HCT116 (cell line): ENCODE results near the gene COL5A2. TPM values are rescaled to one million over a fixed set of nuclear protein-coding genes. Genes with fewer than 3 reads are reported as not detected.

Experiments used
- ATAC-seq: fragments of 200-7000 bp; cut with Tn5 transposase; 2 replicates; pipeline ENCODE4 v1.9.1; 2020; ENCODE audit warnings: mild to moderate bottlenecking, moderate library complexity
- BruUV-seq: library from RNA; stranded (reverse); fragments of 400-500 nt; replicated peaks from 2 replicates; lab custom pipeline; 2021; lab: Mats Ljungman, UMichigan
- CTCF ChIA-PET: fragments of 300-600 bp; sonication (Branson Sonifier 250); formaldehyde crosslinking; loops from one replicate; lab custom pipeline; 2021; ENCODE audit warnings: antibody characterized with exemption; lab: Charles Lee
- POLR2A ChIA-PET: fragments of 300-600, 350-600 bp; sonication (Branson Sonifier 250); formaldehyde crosslinking; loops from one replicate; lab custom pipeline; 2021; ENCODE audit warnings: antibody characterized with exemption; lab: Charles Lee
- RAD21 ChIA-PET, 2 experiments: fragments of 300-600 bp; sonication (Branson Sonifier 250); formaldehyde crosslinking; loops; one replicate each; lab custom pipeline; 2023; ENCODE audit warnings: low total read pairs in 2 of 2; ENCODE audit not compliant: uncharacterized antibody in 2 of 2, unreplicated experiment in 2 of 2, low non-redundant PET in 1 of 2; lab: Charles Lee
- DNase-seq: peaks from one replicate; pipeline ENCODE4 v3.0.0-alpha.2; 2010; ENCODE audit warnings: low read depth, low spot score
- H2AFZ ChIP-seq: fragments of 200-600 bp; shearing (Covaris generic), sonication (generic); 2 replicates; pipeline ENCODE4 v1.6.1; 2017; ENCODE audit warnings: low read depth, mixed run types, mixed read lengths, antibody characterized with exemption, low read length; ENCODE audit not compliant: poor library complexity, severe bottlenecking
- H3K27ac ChIP-seq: 2 replicates; pipeline ENCODE4 v1.5.1; 2012; ENCODE audit warnings: low read depth, low read length
- H3K27me3 ChIP-seq: fragments of 200-600 bp; sonication (generic); 2 replicates; pipeline ENCODE4 v1.6.1; 2016; ENCODE audit warnings: mixed run types, low read length, mixed read lengths; ENCODE audit not compliant: insufficient read depth
- H3K36me3 ChIP-seq, 2 experiments: fragments of 200-500 bp in 1 of 2; fragments of 200-600 bp in 1 of 2; sonication (Bioruptor generic) in 1 of 2; sonication (generic) in 1 of 2; 2 replicates each; pipeline versions ENCODE4 v1.5.1 to v1.6.1; 2014 to 2016; ENCODE audit warnings: low read length in 2 of 2, inconsistent platforms in 1 of 2, mixed read lengths in 1 of 2, mixed run types in 1 of 2; ENCODE audit not compliant: insufficient read depth in 2 of 2, control insufficient read depth in 1 of 2
- H3K4me1 ChIP-seq, 2 experiments: fragments of 200-600 bp in 1 of 2; sonication (generic) in 1 of 2; 2 replicates each; pipeline versions ENCODE4 v1.5.1 to v1.6.1; 2012 to 2017; ENCODE audit warnings: low read length in 2 of 2, inconsistent platforms in 1 of 2, mild to moderate bottlenecking in 1 of 2, mixed read lengths in 1 of 2, mixed run types in 1 of 2, moderate library complexity in 1 of 2; ENCODE audit not compliant: insufficient read depth in 2 of 2, control insufficient read depth in 1 of 2
- H3K4me2 ChIP-seq: fragments of 200-600 bp; sonication (generic); 2 replicates; pipeline ENCODE4 v1.6.1; 2017; ENCODE audit warnings: mixed run types, low read length, mixed read lengths
- H3K4me3 ChIP-seq, 2 experiments: fragments of 200-600 bp in 1 of 2; sonication (generic) in 1 of 2; replicated peaks in 1 of 2; 2 replicates each; pipeline ENCODE4 v1.5.1; 2011 to 2016; ENCODE audit warnings: low read length in 2 of 2, control low read depth in 1 of 2, low read depth in 1 of 2, mild to moderate bottlenecking in 1 of 2, mixed read lengths in 1 of 2, mixed run types in 1 of 2
- H3K79me2 ChIP-seq: fragments of 200-600 bp; sonication (generic); 2 replicates; pipeline ENCODE4 v1.6.1; 2017; ENCODE audit warnings: mild to moderate bottlenecking, mixed run types, low read length, moderate library complexity, mixed read lengths; ENCODE audit not compliant: insufficient read depth
- H3K9ac ChIP-seq: fragments of 200-600 bp; sonication (generic); 2 replicates; pipeline ENCODE4 v1.6.1; 2016; ENCODE audit warnings: low read length, mixed read lengths
- H3K9me2 ChIP-seq: fragments of 200-600 bp; sonication (generic), shearing (Covaris generic); 2 replicates; pipeline ENCODE4 v1.6.1; 2017; ENCODE audit warnings: mixed run types, mild to moderate bottlenecking, moderate library complexity; ENCODE audit not compliant: insufficient read depth
- H3K9me3 ChIP-seq, 2 experiments: fragments of 200-500 bp in 1 of 2; fragments of 200-600 bp in 1 of 2; sonication (Bioruptor generic) in 1 of 2; sonication (generic) in 1 of 2; 2 replicates each; pipeline ENCODE4 v1.6.1; 2014 to 2017; ENCODE audit warnings: low read length in 2 of 2, mixed read lengths in 2 of 2, inconsistent platforms in 1 of 2, low read depth in 1 of 2, mild to moderate bottlenecking in 1 of 2, mixed run types in 1 of 2, moderate library complexity in 1 of 2; ENCODE audit not compliant: control insufficient read depth in 1 of 2, insufficient read depth in 1 of 2
- H4K20me1 ChIP-seq: fragments of 200-600 bp; sonication (generic), shearing (Covaris generic); 2 replicates; pipeline ENCODE4 v1.6.1; 2017; ENCODE audit warnings: mixed run types, mild to moderate bottlenecking, moderate library complexity; ENCODE audit not compliant: insufficient read depth
- CBX3 ChIP-seq: IDR thresholded peaks from 2 replicates; pipeline ENCODE4 v1.6.1; 2012; ENCODE audit warnings: low read depth
- CTCF ChIP-seq, 3 experiments: fragments of 200-600 bp in 1 of 3; sonication (generic) in 1 of 3; IDR thresholded peaks in 2 of 3; conservative IDR thresholded peaks in 1 of 3; 2 replicates each; pipeline ENCODE4 v1.5.1; 2012 to 2017; ENCODE audit warnings: low read depth in 2 of 3, low read length in 2 of 3, antibody characterized with exemption in 1 of 3, borderline replicate concordance in 1 of 3, control low read depth in 1 of 3, mild to moderate bottlenecking in 1 of 3, mixed read lengths in 1 of 3, mixed run types in 1 of 3, moderate library complexity in 1 of 3; ENCODE audit not compliant: insufficient read depth in 1 of 3
- EGR1 ChIP-seq: IDR thresholded peaks from 2 replicates; pipeline ENCODE4 v1.6.1; 2012; ENCODE audit warnings: low read depth
- ELF1 ChIP-seq: IDR thresholded peaks from 2 replicates; pipeline ENCODE4 v1.6.1; 2012; ENCODE audit warnings: low read depth, borderline replicate concordance
- EZH2phosphoT487 ChIP-seq: fragments of 200-600 bp; IDR thresholded peaks from 2 replicates; pipeline ENCODE4 v1.6.1; 2018; ENCODE audit warnings: antibody characterized with exemption, borderline replicate concordance
- JUND ChIP-seq: IDR thresholded peaks from 2 replicates; pipeline ENCODE4 v1.6.1; 2012
- POLR2A ChIP-seq: IDR thresholded peaks from 2 replicates; pipeline ENCODE4 v1.7.0; 2011; ENCODE audit warnings: borderline replicate concordance; ENCODE audit not compliant: insufficient read depth, insufficient read length; ENCODE audit errors: extremely low read depth
- REST ChIP-seq: IDR thresholded peaks from 2 replicates; pipeline ENCODE4 v1.6.1; 2012; ENCODE audit warnings: low read depth
- SP1 ChIP-seq: IDR thresholded peaks from 2 replicates; pipeline ENCODE4 v1.6.1; 2012; ENCODE audit warnings: low read depth
- SRF ChIP-seq: IDR thresholded peaks from 2 replicates; pipeline ENCODE4 v1.6.1; 2012; ENCODE audit warnings: low read depth
- ZBTB33 ChIP-seq: IDR thresholded peaks from 2 replicates; pipeline ENCODE4 v1.6.1; 2011; ENCODE audit warnings: mild to moderate bottlenecking, low read length, moderate library complexity; ENCODE audit not compliant: insufficient replicate concordance; ENCODE audit errors: extremely low read depth
- ZFX ChIP-seq: fragments of 450-650 bp; IDR thresholded peaks from 2 replicates; pipeline ENCODE4 v1.6.1; 2017
- intact Hi-C: fragments of 100-400 bp; cut with micrococcal nuclease; formaldehyde crosslinking; loops from 2 replicates; pipeline ENCODE4 v1.10.0; 2022
- total RNA-seq: library from RNA; stranded (reverse); gene quantifications from one replicate; pipeline ENCODE4 v1.2.1, GENCODE V29; 2021; ENCODE audit not compliant: unreplicated experiment

COL5A2 gene
- total RNA-seq, 1 experiment from 2014 or later, result 2.3 TPM

DNA sequence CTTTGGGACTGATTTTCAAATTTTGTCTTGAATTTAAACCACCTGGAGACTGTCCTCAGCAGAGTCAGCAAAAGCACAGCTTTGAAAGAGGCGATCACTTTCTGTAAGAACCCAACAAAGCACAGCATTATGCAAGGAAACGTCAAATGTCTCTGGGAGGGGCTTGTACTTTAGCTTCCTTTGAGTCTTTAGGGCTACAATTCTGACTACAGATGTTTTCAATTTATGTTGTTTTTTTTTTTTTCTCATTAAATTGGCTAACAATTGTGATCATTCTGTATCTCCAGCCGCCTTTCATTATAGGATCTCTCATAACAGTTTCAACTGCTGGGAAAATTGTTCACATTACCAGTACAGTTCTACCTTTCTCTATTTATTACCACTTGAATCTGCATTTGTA is 157.1 kb downstream of the COL5A2 start:
- intact Hi-C loops, result no loop called here
- Histone ChIP-seq H3K79me2 (no peaks in the 10 kb centered on the region), H3K9ac (no peak overlapping the region), H2AFZ (no peak overlapping the region), H4K20me1 (no peaks in the 10 kb centered on the region), H3K9me3 (no peaks in the 10 kb centered on the region), H3K27me3 (no peaks in the 10 kb centered on the region), H3K36me3 (no peaks in the 10 kb centered on the region), H3K9me2 (no peaks in the 10 kb centered on the region; the same call in 1 of the 2 replicates), H3K4me2 (no peak overlapping the region), H3K4me3 (no peak overlapping the region), H3K27ac (no peak overlapping the region), H3K4me1 (no peaks in the 10 kb centered on the region)
- DNase-seq (no peak), ATAC-seq (no peak)
- TF ChIP-seq CBX3, result no peak
- no peak for TF ChIP-seq SP1
- TF ChIP-seq CTCF (IDR thresholded peaks at IDR 0.05 in 2 of 3, conservative IDR thresholded peaks at IDR 0.05 in 1 of 3; ENCODE audit: borderline replicate concordance in 1 of 3, insufficient read depth in 1 of 3, low read depth in 2 of 3, low read length in 2 of 3), result no peak
- TF ChIP-seq SRF, result no peak
- TF ChIP-seq ELF1, result no peak
- no peak for TF ChIP-seq EGR1
- no peak for TF ChIP-seq JUND
- no peak for TF ChIP-seq ZBTB33
- no peak for TF ChIP-seq POLR2A
- TF ChIP-seq ZFX, result no peak
- TF ChIP-seq EZH2phosphoT487, result no peak
- TF ChIP-seq REST, result no peak
- ChIA-PET POLR2A (no interaction called here), RAD21 (no interaction called here), CTCF (no interaction called here)
- BruUV-seq, result no TSS peak
